Gastrocnemius medialis (tissue), 4 donors: ENCODE measurements around the gene LURAP1L. TPM values are rescaled to one million over a fixed set of nuclear protein-coding genes. Genes with fewer than 3 reads are reported as not detected.

ENCODE experiments used
- ATAC-seq, 2 donors: fragments of 150-250 bp; one replicate each; pipeline ENCODE4 v1.9.1; 2016
- DNase-seq, 2 donors: peaks; one replicate each; pipeline ENCODE4 v3.0.0-alpha.2; 2019
- H3K27ac ChIP-seq, 4 donors: fragments of 200-600 bp; sonication (generic); 1 replicate in 1 of 4; 2 replicates in 3 of 4; pipeline ENCODE4 v1.5.1; 2016 to 2018; ENCODE audit warnings: mild to moderate bottlenecking in 2 of 4, moderate library complexity in 1 of 4
- H3K27me3 ChIP-seq, 3 donors: fragments of 200-600 bp; sonication (generic) in 2 of 3; 1 replicate in 1 of 3; 2 replicates in 2 of 3; pipeline versions ENCODE4 v1.5.1 to v1.6.0; 2016 to 2019; ENCODE audit warnings: mild to moderate bottlenecking in 1 of 3, moderate library complexity in 1 of 3
- H3K36me3 ChIP-seq, 2 donors: fragments of 200-600 bp; sonication (generic) in 1 of 2; one replicate each; pipeline ENCODE4 v1.5.1; 2017 to 2018
- H3K4me1 ChIP-seq, 2 donors: fragments of 200-600 bp; sonication (generic) in 1 of 2; one replicate each; pipeline ENCODE4 v1.5.1; 2016 to 2017; ENCODE audit warnings: mild to moderate bottlenecking in 2 of 2
- H3K4me3 ChIP-seq, 4 donors: fragments of 200-600 bp; sonication (generic) in 3 of 4; 1 replicate in 1 of 4; 2 replicates in 3 of 4; pipeline ENCODE4 v1.5.1; 2016 to 2019; ENCODE audit warnings: mild to moderate bottlenecking in 2 of 4
- H3K9me3 ChIP-seq, 3 donors: fragments of 200-600 bp; sonication (generic) in 2 of 3; 1 replicate in 1 of 3; 2 replicates in 2 of 3; pipeline ENCODE4 v1.5.1; 2016 to 2019
- POLR2A ChIP-seq, 2 donors: fragments of 450-650 bp; IDR thresholded peaks; one replicate each; pipeline ENCODE4 v1.6.1; 2017; ENCODE audit warnings: antibody characterized with exemption in 2 of 2, mild to moderate bottlenecking in 2 of 2, moderate library complexity in 2 of 2
- in situ Hi-C, 4 donors: fragments of 200-750 bp; cut with MboI; loops; one replicate each; pipeline versions ENCODE4 v1.15.0 to v1.8.0; 2017; ENCODE audit warnings: low sequenced_read_pairs in 4 of 4
- intact Hi-C: fragments of 100-400 bp; cut with DNase I; formaldehyde crosslinking; loops from one replicate; pipeline ENCODE4 v1.15.1; 2023; ENCODE audit warnings: low total_unique reads
- total RNA-seq, 4 donors: library from RNA; depleted of rRNA; stranded (reverse); fragments of >200 nt; gene quantifications; one replicate each; pipeline versions ENCODE4 v1.1.0 to v1.2.3, GENCODE V29; 2016
- TF ChIP-seq, protein P1 (sequence below), 5 experiments: fragments of 450-650 bp in 3 of 5; fragments of 200-600 bp in 2 of 5; sonication (generic) in 2 of 5; IDR thresholded peaks in 4 of 5; conservative IDR thresholded peaks in 1 of 5; 1 replicate in 4 of 5; 2 replicates in 1 of 5; pipeline ENCODE4 v1.5.1; 2016 to 2019; ENCODE audit warnings: antibody characterized with exemption in 5 of 5, mild to moderate bottlenecking in 3 of 5, moderate library complexity in 3 of 5

The LURAP1L gene
- total RNA-seq, 4 donors from 2014 or later: 0.75 to 2.3 (median 2.0) TPM

DNA sequence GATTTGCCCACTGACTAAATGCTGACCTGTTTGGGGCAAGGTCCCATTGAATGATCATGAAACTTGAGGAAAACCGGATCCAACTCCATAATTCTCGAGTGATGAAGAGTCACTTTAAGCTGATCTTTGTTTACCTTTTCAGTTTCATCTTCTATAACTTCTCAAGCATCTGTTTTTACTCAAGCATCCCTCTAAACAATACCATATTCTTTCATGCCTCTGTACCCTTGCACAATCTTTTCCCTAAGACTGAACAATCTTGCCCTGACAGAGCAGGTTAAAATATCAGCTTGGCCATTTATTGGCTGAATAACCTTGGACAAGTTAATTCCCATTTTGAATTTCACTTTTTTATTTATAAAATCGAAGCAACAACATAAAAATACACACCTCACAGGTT, 41.8 kb upstream of the LURAP1L start:
- Histone ChIP-seq H3K9me3 (no peaks in the 10 kb centered on the region), H3K4me3 (no peak overlapping the region), H3K27me3 (no peaks in the 10 kb centered on the region), H3K27ac (no peak overlapping the region), H3K36me3 (no peaks in the 10 kb centered on the region), H3K4me1 (no peaks in the 10 kb centered on the region)
- TF ChIP-seq, protein P1, sequence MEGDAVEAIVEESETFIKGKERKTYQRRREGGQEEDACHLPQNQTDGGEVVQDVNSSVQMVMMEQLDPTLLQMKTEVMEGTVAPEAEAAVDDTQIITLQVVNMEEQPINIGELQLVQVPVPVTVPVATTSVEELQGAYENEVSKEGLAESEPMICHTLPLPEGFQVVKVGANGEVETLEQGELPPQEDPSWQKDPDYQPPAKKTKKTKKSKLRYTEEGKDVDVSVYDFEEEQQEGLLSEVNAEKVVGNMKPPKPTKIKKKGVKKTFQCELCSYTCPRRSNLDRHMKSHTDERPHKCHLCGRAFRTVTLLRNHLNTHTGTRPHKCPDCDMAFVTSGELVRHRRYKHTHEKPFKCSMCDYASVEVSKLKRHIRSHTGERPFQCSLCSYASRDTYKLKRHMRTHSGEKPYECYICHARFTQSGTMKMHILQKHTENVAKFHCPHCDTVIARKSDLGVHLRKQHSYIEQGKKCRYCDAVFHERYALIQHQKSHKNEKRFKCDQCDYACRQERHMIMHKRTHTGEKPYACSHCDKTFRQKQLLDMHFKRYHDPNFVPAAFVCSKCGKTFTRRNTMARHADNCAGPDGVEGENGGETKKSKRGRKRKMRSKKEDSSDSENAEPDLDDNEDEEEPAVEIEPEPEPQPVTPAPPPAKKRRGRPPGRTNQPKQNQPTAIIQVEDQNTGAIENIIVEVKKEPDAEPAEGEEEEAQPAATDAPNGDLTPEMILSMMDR (IDR thresholded peaks at IDR 0.05 in 4 of 5, conservative IDR thresholded peaks at IDR 0.05 in 1 of 5): no peak
- TF ChIP-seq POLR2A (IDR thresholded peaks at IDR 0.05): no peak
- in situ Hi-C loops: no loop called here
- intact Hi-C loops: no loop called here
- DNase-seq (no peak), ATAC-seq (no peak)

DNA sequence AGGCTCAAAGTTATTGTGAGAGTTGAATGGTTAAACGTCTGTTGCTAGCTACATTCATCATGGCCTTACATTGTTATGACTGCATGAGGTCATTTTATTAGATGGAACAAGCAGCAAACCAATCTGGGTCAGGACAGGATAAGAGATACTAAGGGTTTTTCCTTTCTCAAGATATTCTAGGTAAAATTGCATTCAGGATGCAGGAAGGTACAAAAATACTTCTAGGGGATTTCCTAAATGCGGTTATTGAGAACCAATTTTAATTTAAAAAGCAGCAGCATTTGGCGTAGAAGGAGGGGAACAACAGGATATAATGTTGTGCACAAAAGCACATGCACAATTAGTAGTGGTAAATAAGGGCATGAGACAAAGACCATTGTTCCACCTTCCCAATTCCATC, 39.2 kb upstream of the LURAP1L start:
- no peak overlapping the region for H3K27ac ChIP-seq
- in situ Hi-C loops (no loop called here), intact Hi-C loops (no loop called here)
- no peak overlapping the region for H3K4me3 ChIP-seq
- no peaks in the 10 kb centered on the region for H3K4me1 ChIP-seq
- TF ChIP-seq POLR2A (IDR thresholded peaks at IDR 0.05): no peak
- TF ChIP-seq, protein P1 (IDR thresholded peaks at IDR 0.05 in 4 of 5, conservative IDR thresholded peaks at IDR 0.05 in 1 of 5): no peak
- DNase-seq: no peak
- no peaks in the 10 kb centered on the region for H3K27me3 ChIP-seq
- ATAC-seq: no peak
- H3K9me3 ChIP-seq: no peaks in the 10 kb centered on the region
- H3K36me3 ChIP-seq: no peaks in the 10 kb centered on the region

DNA sequence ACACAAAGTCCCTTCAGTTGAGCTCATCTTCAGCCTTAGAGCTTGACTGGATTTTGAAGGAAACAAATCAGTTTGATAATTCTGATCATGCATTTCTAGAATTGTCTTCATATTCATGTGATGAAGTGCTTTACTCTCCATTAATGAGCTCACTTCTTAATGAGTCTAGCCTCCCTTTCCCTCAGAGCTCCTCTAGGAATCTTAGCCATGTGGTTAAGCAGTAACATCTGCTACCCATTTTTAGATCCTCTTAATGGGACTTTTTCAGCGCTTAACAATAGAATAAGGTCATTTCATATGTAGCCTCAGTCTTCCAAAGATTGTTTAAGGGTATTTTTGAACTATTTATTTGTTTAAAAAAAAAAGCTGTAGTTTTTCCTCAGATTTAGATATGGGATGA, 36.9 kb upstream of the LURAP1L start:
- intact Hi-C loops: no loop called here
- Histone ChIP-seq H3K27me3 (no peaks in the 10 kb centered on the region), H3K4me3 (no peak overlapping the region), H3K36me3 (no peaks in the 10 kb centered on the region), H3K9me3 (no peaks in the 10 kb centered on the region), H3K4me1 (no peaks in the 10 kb centered on the region), H3K27ac (no peak overlapping the region)
- in situ Hi-C loops: no loop called here
- DNase-seq: no peak
- TF ChIP-seq, protein P1 (IDR thresholded peaks at IDR 0.05 in 4 of 5, conservative IDR thresholded peaks at IDR 0.05 in 1 of 5): no peak
- no peak for TF ChIP-seq POLR2A (IDR thresholded peaks at IDR 0.05)
- ATAC-seq: no peak

DNA sequence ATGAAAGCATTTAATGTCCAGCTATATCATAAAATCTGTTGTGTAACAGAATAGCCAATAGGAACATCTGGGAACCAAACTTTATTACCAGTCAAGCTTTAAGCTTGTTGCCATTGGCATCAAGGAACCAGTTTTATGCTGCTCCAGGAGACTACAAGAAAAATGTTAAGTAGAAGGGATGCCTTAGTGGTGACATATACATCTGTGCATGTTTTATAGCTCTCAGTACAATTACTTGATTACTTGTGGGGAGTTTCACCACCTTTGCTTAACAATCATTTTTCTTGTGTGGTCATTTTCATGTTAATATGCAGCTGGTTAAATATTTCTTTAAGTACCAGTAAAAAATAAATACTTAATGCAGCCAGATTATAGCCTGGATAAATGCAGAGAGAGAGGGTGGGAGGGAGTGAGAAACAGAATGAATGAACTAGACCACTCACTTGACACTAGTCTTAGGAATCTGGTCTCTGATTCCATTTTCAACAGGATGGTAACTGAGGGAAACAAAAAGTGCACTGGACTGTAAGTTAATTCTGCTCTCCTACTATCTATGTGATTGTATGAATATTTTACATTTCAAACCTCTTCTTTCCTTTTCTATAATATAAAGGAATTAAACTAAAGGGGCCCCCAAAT, 35.7 kb upstream of the LURAP1L start:
- Histone ChIP-seq H3K36me3 (no peaks in the 10 kb centered on the region), H3K9me3 (no peaks in the 10 kb centered on the region), H3K4me1 (no peaks in the 10 kb centered on the region), H3K27me3 (no peaks in the 10 kb centered on the region), H3K4me3 (no peak overlapping the region), H3K27ac (no peak overlapping the region)
- intact Hi-C loops (no loop called here), in situ Hi-C loops (no loop called here)
- TF ChIP-seq POLR2A (IDR thresholded peaks at IDR 0.05): no peak
- TF ChIP-seq, protein P1 (IDR thresholded peaks at IDR 0.05 in 4 of 5, conservative IDR thresholded peaks at IDR 0.05 in 1 of 5): no peak
- no peak for ATAC-seq
- no peak for DNase-seq

DNA sequence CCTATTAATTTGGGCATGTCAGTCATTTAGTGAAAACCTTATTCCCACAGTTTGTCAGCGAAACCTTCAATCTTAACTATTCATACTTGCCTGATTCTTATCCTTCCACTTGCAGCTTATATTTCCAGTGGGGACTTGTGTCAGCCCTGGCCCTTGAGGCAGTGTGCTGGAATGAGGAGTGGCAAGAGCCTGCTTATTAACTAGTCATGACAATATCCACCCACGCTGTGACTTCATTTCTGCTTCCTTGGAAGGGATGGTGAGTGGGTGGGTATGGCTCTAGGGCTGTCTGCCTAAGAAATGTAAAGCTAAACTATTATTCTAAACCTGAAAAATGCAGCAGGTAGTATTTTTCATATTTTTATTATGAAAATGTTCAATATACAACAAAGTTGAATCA, 34.0 kb upstream of the LURAP1L start:
- in situ Hi-C loops (no loop called here), intact Hi-C loops (no loop called here)
- Histone ChIP-seq H3K27me3 (no peaks in the 10 kb centered on the region), H3K4me3 (no peak overlapping the region), H3K27ac (no peak overlapping the region), H3K4me1 (no peaks in the 10 kb centered on the region), H3K36me3 (no peaks in the 10 kb centered on the region), H3K9me3 (no peaks in the 10 kb centered on the region)
- TF ChIP-seq, protein P1 (IDR thresholded peaks at IDR 0.05 in 4 of 5, conservative IDR thresholded peaks at IDR 0.05 in 1 of 5): no peak
- no peak for TF ChIP-seq POLR2A (IDR thresholded peaks at IDR 0.05)
- ATAC-seq (no peak), DNase-seq (no peak)
